Measurements from ENCODE around the gene HIC2.
"Not testable (repeated sequence)": the region's sequence is repeated elsewhere in the genome, so short reads cannot be mapped to it uniquely, and the experiment has no call there.

The HIC2 gene

GRCh38 chr22:21424084-21424709 lies 7.0 kb downstream of the HIC2 start:
- not testable (repeated sequence) for H3K9me3 ChIP-seq (ENCODE audit: control insufficient read depth, low read length); H3K27me3 ChIP-seq (ENCODE audit: control insufficient read depth in 1 of 2, insufficient read depth in 1 of 2, low read length in 2 of 2); H4K8ac ChIP-seq (ENCODE audit: low read length); H3K9ac ChIP-seq (ENCODE audit: low read length); DNase-seq; H3K18ac ChIP-seq (ENCODE audit: low read depth in 1 of 2, low read length in 2 of 2); H3K27ac ChIP-seq (ENCODE audit: low read length, poor library complexity, severe bottlenecking); H3K36me3 ChIP-seq (ENCODE audit: control insufficient read depth in 1 of 2, insufficient read depth in 2 of 2, low read depth in 1 of 2, low read length in 2 of 2); H3K4ac ChIP-seq (ENCODE audit: low read depth in 1 of 2, low read length in 2 of 2); H2AFZ ChIP-seq (ENCODE audit: low read depth, low read length); H3K23ac ChIP-seq (ENCODE audit: low read length in 2 of 2); H3K4me3 ChIP-seq (ENCODE audit: insufficient read depth in 1 of 2, low read depth in 1 of 2, low read length in 2 of 2); H2BK12ac ChIP-seq (ENCODE audit: low read length in 2 of 2); H2AK5ac ChIP-seq (ENCODE audit: low read length, severe bottlenecking); H3K14ac ChIP-seq (ENCODE audit: low read length in 2 of 2); H3K79me1 ChIP-seq (replicated peaks; ENCODE audit: low read length, poor library complexity, severe bottlenecking); H3K4me1 ChIP-seq (ENCODE audit: control insufficient read depth, insufficient read depth, low read depth, low read length); H2BK5ac ChIP-seq (ENCODE audit: low read depth, low read length, poor library complexity, severe bottlenecking); H3K4me2 ChIP-seq (ENCODE audit: low read length, poor library complexity, severe bottlenecking); H2BK120ac ChIP-seq (ENCODE audit: low read depth, low read length); H4K91ac ChIP-seq (ENCODE audit: low read length); H2BK15ac ChIP-seq (ENCODE audit: low read depth, poor library complexity, severe bottlenecking)
- no CpG with 5 or more reads among the region's 12 CpGs for WGBS

- WGBS: no CpG with 5 or more reads among the region's 15 CpGs
- H2BK120ac ChIP-seq (ENCODE audit: low read depth, low read length): not testable (repeated sequence)
Measured at GRCh38 chr22:21434378-21435233, 17.4 kb downstream of the HIC2 start.

GRCh38 chr22:21435998-21436810 lies 19.0 kb downstream of the HIC2 start:
- not testable (repeated sequence) for H3K4me3 ChIP-seq (ENCODE audit: insufficient read depth in 1 of 2, low read depth in 1 of 2, low read length in 2 of 2); H2BK5ac ChIP-seq (ENCODE audit: low read depth, low read length, poor library complexity, severe bottlenecking); H2BK120ac ChIP-seq (ENCODE audit: low read depth, low read length); H3K4me1 ChIP-seq (ENCODE audit: control insufficient read depth, insufficient read depth, low read depth, low read length); H2BK12ac ChIP-seq (ENCODE audit: low read length in 2 of 2); H2AFZ ChIP-seq (ENCODE audit: low read depth, low read length); H3K9ac ChIP-seq (ENCODE audit: low read length); H3K9me3 ChIP-seq (ENCODE audit: control insufficient read depth, low read length); H3K36me3 ChIP-seq (ENCODE audit: control insufficient read depth in 1 of 2, insufficient read depth in 2 of 2, low read depth in 1 of 2, low read length in 2 of 2); H4K91ac ChIP-seq (ENCODE audit: low read length); H2AK5ac ChIP-seq (ENCODE audit: low read length, severe bottlenecking); H3K4me2 ChIP-seq (ENCODE audit: low read length, poor library complexity, severe bottlenecking); H2BK15ac ChIP-seq (ENCODE audit: low read depth, poor library complexity, severe bottlenecking); H3K18ac ChIP-seq (ENCODE audit: low read depth in 1 of 2, low read length in 2 of 2); DNase-seq; H3K27ac ChIP-seq (ENCODE audit: low read length, poor library complexity, severe bottlenecking); H4K8ac ChIP-seq (ENCODE audit: low read length); H3K27me3 ChIP-seq (ENCODE audit: control insufficient read depth in 1 of 2, insufficient read depth in 1 of 2, low read length in 2 of 2); H3K23ac ChIP-seq (ENCODE audit: low read length in 2 of 2); H3K4ac ChIP-seq (ENCODE audit: low read depth in 1 of 2, low read length in 2 of 2); H3K14ac ChIP-seq (ENCODE audit: low read length in 2 of 2); H3K79me1 ChIP-seq (replicated peaks; ENCODE audit: low read length, poor library complexity, severe bottlenecking)
- no CpG with 5 or more reads among the region's 12 CpGs for WGBS

More at GRCh38 chr22:21434378-21435233, 17.4 kb downstream of the HIC2 start:
- H4K8ac ChIP-seq (ENCODE audit: low read length); H3K4ac ChIP-seq (ENCODE audit: low read depth in 1 of 2, low read length in 2 of 2); H3K4me2 ChIP-seq (ENCODE audit: low read length, poor library complexity, severe bottlenecking); H2BK12ac ChIP-seq (ENCODE audit: low read length in 2 of 2); H3K79me1 ChIP-seq (replicated peaks; ENCODE audit: low read length, poor library complexity, severe bottlenecking); H2AK5ac ChIP-seq (ENCODE audit: low read length, severe bottlenecking); H3K27ac ChIP-seq (ENCODE audit: low read length, poor library complexity, severe bottlenecking); H3K4me1 ChIP-seq (ENCODE audit: control insufficient read depth, insufficient read depth, low read depth, low read length); H3K9ac ChIP-seq (ENCODE audit: low read length); H3K27me3 ChIP-seq (ENCODE audit: control insufficient read depth in 1 of 2, insufficient read depth in 1 of 2, low read length in 2 of 2); H2BK5ac ChIP-seq (ENCODE audit: low read depth, low read length, poor library complexity, severe bottlenecking); H3K36me3 ChIP-seq (ENCODE audit: control insufficient read depth in 1 of 2, insufficient read depth in 2 of 2, low read depth in 1 of 2, low read length in 2 of 2); H4K91ac ChIP-seq (ENCODE audit: low read length); H2BK15ac ChIP-seq (ENCODE audit: low read depth, poor library complexity, severe bottlenecking); H3K14ac ChIP-seq (ENCODE audit: low read length in 2 of 2); H3K23ac ChIP-seq (ENCODE audit: low read length in 2 of 2); H3K18ac ChIP-seq (ENCODE audit: low read depth in 1 of 2, low read length in 2 of 2); DNase-seq; H2AFZ ChIP-seq (ENCODE audit: low read depth, low read length); H3K9me3 ChIP-seq (ENCODE audit: control insufficient read depth, low read length); H3K4me3 ChIP-seq (ENCODE audit: insufficient read depth in 1 of 2, low read depth in 1 of 2, low read length in 2 of 2): not testable (repeated sequence)

GRCh38 chr22:21438013-21438412 lies 20.8 kb downstream of the HIC2 start:
- H2AK5ac ChIP-seq (ENCODE audit: low read length, severe bottlenecking); H2BK120ac ChIP-seq (ENCODE audit: low read depth, low read length); DNase-seq; H2BK15ac ChIP-seq (ENCODE audit: low read depth, poor library complexity, severe bottlenecking); H3K27me3 ChIP-seq (ENCODE audit: control insufficient read depth in 1 of 2, insufficient read depth in 1 of 2, low read length in 2 of 2); H4K8ac ChIP-seq (ENCODE audit: low read length); H3K4me1 ChIP-seq (ENCODE audit: control insufficient read depth, insufficient read depth, low read depth, low read length); H3K18ac ChIP-seq (ENCODE audit: low read depth in 1 of 2, low read length in 2 of 2); H3K9me3 ChIP-seq (ENCODE audit: control insufficient read depth, low read length); H3K4ac ChIP-seq (ENCODE audit: low read depth in 1 of 2, low read length in 2 of 2); H3K36me3 ChIP-seq (ENCODE audit: control insufficient read depth in 1 of 2, insufficient read depth in 2 of 2, low read depth in 1 of 2, low read length in 2 of 2); H3K14ac ChIP-seq (ENCODE audit: low read length in 2 of 2); H3K9ac ChIP-seq (ENCODE audit: low read length); H2BK12ac ChIP-seq (ENCODE audit: low read length in 2 of 2); H2AFZ ChIP-seq (ENCODE audit: low read depth, low read length); H3K27ac ChIP-seq (ENCODE audit: low read length, poor library complexity, severe bottlenecking); H4K91ac ChIP-seq (ENCODE audit: low read length); H2BK5ac ChIP-seq (ENCODE audit: low read depth, low read length, poor library complexity, severe bottlenecking); H3K23ac ChIP-seq (ENCODE audit: low read length in 2 of 2); H3K4me2 ChIP-seq (ENCODE audit: low read length, poor library complexity, severe bottlenecking); H3K4me3 ChIP-seq (ENCODE audit: insufficient read depth in 1 of 2, low read depth in 1 of 2, low read length in 2 of 2); H3K79me1 ChIP-seq (replicated peaks; ENCODE audit: low read length, poor library complexity, severe bottlenecking): not testable (repeated sequence)
- no CpG with 5 or more reads among the region's 6 CpGs for WGBS

Measured in mesenchymal stem cell (in vitro differentiated cells and primary cell).